H1 (cell line): ENCODE measurements around the gene XPNPEP1. TPM values are rescaled to one million over a fixed set of nuclear protein-coding genes. Genes with fewer than 3 reads are reported as not detected.

Source experiments
- CTCF ChIA-PET: fragments of 300-600 bp; sonication (Branson Sonifier 250); formaldehyde crosslinking; loops from one replicate; lab custom pipeline; 2021; ENCODE audit not compliant: partially characterized antibody; lab: Charles Lee
- POLR2A ChIA-PET: fragments of 300-600 bp; sonication (Branson Sonifier 250); formaldehyde crosslinking; loops from one replicate; lab custom pipeline; 2021; ENCODE audit warnings: inconsistent platforms; ENCODE audit not compliant: partially characterized antibody; lab: Charles Lee
- DNase-seq, 2 experiments: peaks; one replicate each; pipeline versions ENCODE4 v3.0.0 to v3.0.0-alpha.2; 2010 to 2022; ENCODE audit warnings: low spot score in 2 of 2, low read depth in 1 of 2, mixed read lengths in 1 of 2
- FAIRE-seq: peaks from 2 replicates; lab custom pipeline; 2011; peaks lifted over from hg19 to GRCh38; lab: Jason Lieb, UNC
- H2AFZ ChIP-seq: 2 replicates; pipeline ENCODE4 v1.8.1; 2012; ENCODE audit warnings: low read length, inconsistent platforms
- H2AK5ac ChIP-seq: 2 replicates; pipeline ENCODE4 v1.6.1; 2013; ENCODE audit warnings: low read depth, low read length
- H2BK120ac ChIP-seq: replicated peaks from 2 replicates; pipeline ENCODE3; 2013; ENCODE audit warnings: low read depth, low read length, inconsistent platforms
- H2BK12ac ChIP-seq: 2 replicates; pipeline ENCODE4 v1.6.1; 2013; ENCODE audit warnings: low read depth, low read length
- H2BK15ac ChIP-seq: 2 replicates; pipeline ENCODE4 v1.6.1; 2013; ENCODE audit warnings: low read length
- H2BK20ac ChIP-seq: 2 replicates; pipeline ENCODE4 v1.6.1; 2013; ENCODE audit warnings: low read length
- H2BK5ac ChIP-seq: 2 replicates; pipeline ENCODE4 v1.6.1; 2013; ENCODE audit warnings: low read depth, low read length
- H3K14ac ChIP-seq: 2 replicates; pipeline ENCODE4 v1.6.1; 2013; ENCODE audit warnings: inconsistent platforms; ENCODE audit not compliant: insufficient read length
- H3K18ac ChIP-seq: 2 replicates; pipeline ENCODE4 v1.6.1; 2013; ENCODE audit warnings: low read length; ENCODE audit errors: extremely low read depth
- H3K23ac ChIP-seq: 2 replicates; pipeline ENCODE4 v1.6.1; 2013; ENCODE audit warnings: inconsistent platforms; ENCODE audit not compliant: insufficient read length
- H3K23me2 ChIP-seq: 2 replicates; pipeline ENCODE4 v1.6.1; 2013; ENCODE audit warnings: low read depth, low read length
- H3K27ac ChIP-seq: 2 replicates; pipeline ENCODE4 v1.6.1; 2011; ENCODE audit warnings: low read depth, low read length, inconsistent platforms
- H3K27me3 ChIP-seq, 4 experiments: replicated peaks in 1 of 4; 1 replicate in 1 of 4; 2 replicates in 3 of 4; pipeline versions ENCODE4 v1.6.1 to v1.8.1; 2011 to 2013; ENCODE audit warnings: low read length in 3 of 4, mild to moderate bottlenecking in 3 of 4, inconsistent platforms in 2 of 4, mixed read lengths in 2 of 4, moderate library complexity in 1 of 4; ENCODE audit not compliant: control insufficient read depth in 3 of 4, insufficient read depth in 3 of 4; ENCODE audit errors: extremely low read depth in 1 of 4
- H3K36me3 ChIP-seq, 4 experiments: 2 replicates each; pipeline versions ENCODE4 v1.6.1 to v1.8.1; 2011 to 2013; ENCODE audit warnings: mild to moderate bottlenecking in 4 of 4, low read length in 3 of 4, moderate library complexity in 2 of 4, control low read depth in 1 of 4, inconsistent platforms in 1 of 4; ENCODE audit not compliant: insufficient read depth in 4 of 4, control insufficient read depth in 2 of 4
- H3K4ac ChIP-seq: replicated peaks from 2 replicates; pipeline ENCODE3; 2013; ENCODE audit warnings: low read length, low read depth, mixed read lengths, inconsistent platforms; ENCODE audit not compliant: insufficient read length
- H3K4me1 ChIP-seq, 4 experiments: replicated peaks in 1 of 4; 1 replicate in 1 of 4; 2 replicates in 3 of 4; pipeline versions ENCODE4 v1.6.1 to v1.8.1; 2011 to 2013; ENCODE audit warnings: low read length in 3 of 4, inconsistent platforms in 2 of 4, mixed read lengths in 1 of 4; ENCODE audit not compliant: insufficient read depth in 4 of 4, control insufficient read depth in 3 of 4
- H3K4me2 ChIP-seq, 2 experiments: 2 replicates each; pipeline versions ENCODE4 v1.6.1 to v1.8.1; 2011 to 2013; ENCODE audit warnings: low read depth in 2 of 2, low read length in 2 of 2, control low read depth in 1 of 2, inconsistent platforms in 1 of 2, mild to moderate bottlenecking in 1 of 2; ENCODE audit not compliant: insufficient read depth in 1 of 2
- H3K4me3 ChIP-seq, 4 experiments: fragments of 200-600, 300-600 bp in 1 of 4; sonication (generic), shearing (Covaris generic), sonication (Bioruptor Twin) in 1 of 4; 2 replicates each; pipeline versions ENCODE4 v1.5.1 to v1.8.1; 2011 to 2016; ENCODE audit warnings: low read length in 4 of 4, low read depth in 3 of 4, control low read depth in 2 of 4, inconsistent platforms in 2 of 4, mild to moderate bottlenecking in 2 of 4, mixed read lengths in 1 of 4, moderate library complexity in 1 of 4; ENCODE audit not compliant: insufficient read depth in 2 of 4; ENCODE audit errors: extremely low read depth in 1 of 4
- H3K56ac ChIP-seq: replicated peaks from 2 replicates; pipeline ENCODE3; 2013; ENCODE audit warnings: low read depth, mild to moderate bottlenecking, mixed read lengths, low read length, inconsistent platforms; ENCODE audit not compliant: insufficient read length
- H3K79me1 ChIP-seq: 2 replicates; pipeline ENCODE4 v1.6.1; 2013; ENCODE audit warnings: low read depth, low read length, control low read depth
- H3K79me2 ChIP-seq, 2 experiments: 2 replicates each; pipeline versions ENCODE4 v1.6.1 to v1.8.1; 2012 to 2013; ENCODE audit warnings: low read length in 2 of 2, mild to moderate bottlenecking in 2 of 2, inconsistent platforms in 1 of 2; ENCODE audit not compliant: insufficient read depth in 2 of 2, control insufficient read depth in 1 of 2
- H3K9ac ChIP-seq, 4 experiments: replicated peaks in 1 of 4; 1 replicate in 1 of 4; 2 replicates in 3 of 4; pipeline versions ENCODE4 v1.6.1 to v1.8.1; 2011 to 2013; ENCODE audit warnings: low read depth in 3 of 4, low read length in 3 of 4, control low read depth in 2 of 4, mild to moderate bottlenecking in 2 of 4, moderate library complexity in 2 of 4, inconsistent platforms in 1 of 4; ENCODE audit errors: extremely low read depth in 1 of 4
- H3K9me3 ChIP-seq, 2 experiments: 2 replicates each; pipeline versions ENCODE4 v1.6.1 to v1.8.1; 2012 to 2013; ENCODE audit warnings: mild to moderate bottlenecking in 2 of 2, moderate library complexity in 2 of 2, control low read depth in 1 of 2, inconsistent platforms in 1 of 2, low read depth in 1 of 2, low read length in 1 of 2, mixed read lengths in 1 of 2; ENCODE audit not compliant: insufficient read depth in 2 of 2
- H4K20me1 ChIP-seq, 2 experiments: replicated peaks in 1 of 2; 2 replicates each; pipeline versions ENCODE3 to v1.8.1; 2011 to 2013; ENCODE audit warnings: inconsistent platforms in 2 of 2, low read length in 2 of 2, mild to moderate bottlenecking in 1 of 2; ENCODE audit not compliant: insufficient read depth in 2 of 2, control insufficient read depth in 1 of 2
- H4K5ac ChIP-seq: 2 replicates; pipeline ENCODE4 v1.6.1; 2013; ENCODE audit warnings: low read length, low read depth, mixed read lengths, inconsistent platforms; ENCODE audit not compliant: insufficient read length
- H4K8ac ChIP-seq: 2 replicates; pipeline ENCODE4 v1.8.0; 2013; ENCODE audit warnings: mild to moderate bottlenecking, moderate library complexity, low read length, inconsistent platforms; ENCODE audit not compliant: insufficient read depth; ENCODE audit errors: extremely low read depth
- H4K91ac ChIP-seq: replicated peaks from 2 replicates; pipeline ENCODE3; 2013; ENCODE audit warnings: low read length, mixed read lengths, inconsistent platforms; ENCODE audit not compliant: insufficient read length
- TCF12 ChIP-seq: IDR thresholded peaks from 2 replicates; pipeline ENCODE4 v1.6.1; 2011; ENCODE audit warnings: low read depth, mild to moderate bottlenecking, low read length
- WGBS, 2 experiments: shearing (Covaris generic) in 1 of 2; methylation state at CpG; one replicate each; pipeline versions ENCODE4 v1.1.6 to v1.1.7; 2013 to 2015; ENCODE audit warnings: low lambda C conversion rate in 2 of 2, mixed read lengths in 2 of 2, inconsistent platforms in 1 of 2, low coverage in 1 of 2, missing lambda C conversion rate in 1 of 2; ENCODE audit not compliant: insufficient replicate concordance in 2 of 2, insufficient coverage in 1 of 2, insufficient read length in 1 of 2; ENCODE audit errors: extremely low coverage in 1 of 2, missing lambda C conversion rate in 1 of 2; 5-methylcytosine and 5-hydroxymethylcytosine counted together
- polyA plus RNA-seq, 7 experiments: library from polyadenylated mRNA; depleted of rRNA in 3 of 7; stranded (reverse) in 5 of 7; unstranded in 2 of 7; fragments of >200 nt in 5 of 7; fragments of 200-250 nt in 2 of 7; gene quantifications; 1 replicate in 5 of 7; 2 replicates in 1 of 7; 4 replicates in 1 of 7; pipeline versions ENCODE4 v1.2.1 to v1.2.3, GENCODE V29; 2011 to 2013; ENCODE audit warnings: missing spikeins in 2 of 7, mixed read lengths in 2 of 7
- total RNA-seq: library from RNA; stranded (reverse); fragmentation: NEBNext Ultra II Directional; extraction: Animal tissue kit (Norgen Biotek cat#: 25700); gene quantifications from 2 replicates; pipeline ENCODE4 v1.2.1, GENCODE V29; 2021

The XPNPEP1 gene
- total and polyA plus RNA-seq, 2 of the 8 experiments (the other 6 are each of a cell fraction or from before 2014, with no cell fraction given) = 61.1 to 201 TPM

GRCh38 chr10:109911903-109912302 lies 11.4 kb downstream of the XPNPEP1 start:
- Histone ChIP-seq H2BK20ac (no peak overlapping the region), H2BK120ac (no peak overlapping the region), H3K36me3 (peaks cover 0 to 4% (median 0%) of the 10 kb centered on the region in 4 experiments; a peak in 1 of 8 replicates), H3K4ac (no peak overlapping the region), H3K27me3 (no peaks in the 10 kb centered on the region), H3K79me1 (no peaks in the 10 kb centered on the region; the same call in 1 of the 2 replicates), H4K5ac (no peak overlapping the region), H3K4me3 (no peak overlapping the region), H3K4me2 (no peak overlapping the region), H3K4me1 (peaks cover 0 to 3% (median 1%) of the 10 kb centered on the region in 4 experiments; a peak in 2 of 7 replicates), H4K91ac (no peak overlapping the region), H2BK12ac (no peak overlapping the region), H2AK5ac (no peak overlapping the region), H3K27ac (no peak overlapping the region), H3K9ac (no peak overlapping the region), H3K56ac (no peak overlapping the region), H3K23ac (no peak overlapping the region), H2BK5ac (peak overlapping the region; percentile 71; the same call in 1 of the 2 replicates), H3K79me2 (peaks cover 0 to 14% of the 10 kb centered on the region in 2 experiments; a peak in 3 of 4 replicates), H3K23me2 (no peaks in the 10 kb centered on the region; the same call in 1 of the 2 replicates)
- 88% methylated on average over 3 of the region's 3 CpGs; no CpG with 5 or more reads in 1 of the 2 experiments for WGBS, 2 experiments
- FAIRE-seq = no peak
- CTCF ChIA-PET = interaction anchor here (1.0 kb wide), 1 partner anchor 28 kb away, joined by 8 read pairs; no protein-coding TSS in a partner anchor
- TF ChIP-seq TCF12 = no peak
- TF ChIP-seq, all 59 proteins: peak for 0
- no peak overlapping the region for H3K14ac ChIP-seq
- no peaks in the 10 kb centered on the region for H3K9me3 ChIP-seq
- POLR2A ChIA-PET = interaction anchor here (1.9 kb wide), 1 partner anchor 10 kb away, joined by 4 read pairs; no protein-coding TSS in a partner anchor
- no peak overlapping the region for H2AFZ ChIP-seq
- H4K20me1 ChIP-seq = no peaks in the 10 kb centered on the region
- H2BK15ac ChIP-seq = no peak overlapping the region
- no peak overlapping the region for H3K18ac ChIP-seq
- DNase-seq = no peak
- H4K8ac ChIP-seq = no peak overlapping the region
